K562 (cell line): ENCODE measurements around the gene PI16. TPM values are rescaled to one million over a fixed set of nuclear protein-coding genes. Genes with fewer than 3 reads are reported as not detected.

Experiments used
- AFF1 ChIP-seq, 2 experiments: fragments of 450-650 bp; IDR thresholded peaks; 2 replicates each; pipeline ENCODE4 v1.6.1; 2018; ENCODE audit warnings: mild to moderate bottlenecking in 2 of 2, low read depth in 1 of 2; ENCODE audit not compliant: partially characterized antibody in 2 of 2
- CBFA2T3 ChIP-seq: fragments of 450-650 bp; IDR thresholded peaks from 2 replicates; pipeline ENCODE4 v1.6.1; 2017
- FOXK2 ChIP-seq, 2 experiments: fragments of 450-650 bp; IDR thresholded peaks in 1 of 2; conservative IDR thresholded peaks in 1 of 2; 2 replicates each; pipeline ENCODE4 v1.6.1; 2016; ENCODE audit warnings: low read depth in 2 of 2, mild to moderate bottlenecking in 1 of 2
- HLTF ChIP-seq: fragments of 450-650 bp; IDR thresholded peaks from 2 replicates; pipeline ENCODE4 v1.6.1; 2016
- HSF4 ChIP-seq: fragments of 250-450 bp; sonication (Bioruptor Pico); IDR thresholded peaks from 2 replicates; pipeline ENCODE4 v2.1.2; 2022; ENCODE audit warnings: mild to moderate bottlenecking, moderate library complexity, borderline replicate concordance
- LEF1 ChIP-seq: fragments of 450-650 bp; IDR thresholded peaks from 2 replicates; pipeline ENCODE4 v1.6.1; 2016; ENCODE audit warnings: mild to moderate bottlenecking
- MBD1 ChIP-seq: fragments of 250-450 bp; sonication (Bioruptor Pico); IDR thresholded peaks from 2 replicates; pipeline ENCODE4 v1.8.0; 2022; ENCODE audit warnings: inconsistent platforms
- MYNN ChIP-seq, 2 experiments: sonication (generic); formaldehyde crosslinking in 1 of 2; IDR thresholded peaks; 2 replicates each; pipeline versions ENCODE4 v1.5.0 to v1.6.1; 2016 to 2020; ENCODE audit warnings: antibody characterized with exemption in 1 of 2, missing genetic modification reagents in 1 of 2
- SRSF9 ChIP-seq: fragments of 200-400 bp; formaldehyde crosslinking; IDR thresholded peaks from 2 replicates; pipeline ENCODE4 v1.6.1; 2017; ENCODE audit warnings: low read depth, low read length, borderline replicate concordance
- ZBTB7A ChIP-seq: IDR thresholded peaks from 2 replicates; pipeline ENCODE4 v1.6.1; 2011; ENCODE audit warnings: low read depth, mild to moderate bottlenecking, low read length, moderate library complexity, borderline replicate concordance; ENCODE audit not compliant: control insufficient read depth
- ZKSCAN1 ChIP-seq: fragments of 150-350 bp; IDR thresholded peaks from 2 replicates; pipeline ENCODE4 v1.6.1; 2016; ENCODE audit warnings: low read depth, low read length
- ZNF133 ChIP-seq: fragments of 250-450 bp; sonication (Bioruptor Pico); IDR thresholded peaks from 2 replicates; pipeline ENCODE4 v1.4.0; 2020; ENCODE audit warnings: mild to moderate bottlenecking
- ZNF785 ChIP-seq: fragments of 250-450 bp; sonication (Bioruptor Pico); IDR thresholded peaks from 2 replicates; pipeline ENCODE4 v1.4.0; 2020; ENCODE audit warnings: mild to moderate bottlenecking
- polyA plus RNA-seq, 8 experiments: library from polyadenylated mRNA; depleted of rRNA in 4 of 8; stranded (reverse) in 5 of 8; unstranded in 3 of 8; fragments of >200 nt; fragmentation: Nextera tagmentation in 2 of 8; fragmentation: Illumina TruSeq in 1 of 8; extraction: Ambion mirVana in 2 of 8; extraction: Trizol in 1 of 8; gene quantifications; 2 replicates each; pipeline versions ENCODE4 v1.2.1 to v1.2.3, GENCODE V29; 2011 to 2014; ENCODE audit warnings: inconsistent platforms in 1 of 8, missing spikeins in 1 of 8
- total RNA-seq, 7 experiments: library from RNA; depleted of rRNA in 6 of 7; stranded (reverse); fragments of >200 nt in 6 of 7; fragmentation: Illumina TruSeq in 2 of 7; extraction: Trizol in 2 of 7; gene quantifications; 2 replicates each; pipeline versions ENCODE4 v1.2.1 to v1.2.3, GENCODE V29; 2011 to 2021; ENCODE audit warnings: low replicate concordance in 1 of 7
- TF ChIP-seq, protein P1 (sequence below), 2 experiments: fragments of 450-650 bp in 1 of 2; sonication (generic) in 1 of 2; formaldehyde crosslinking in 1 of 2; IDR thresholded peaks in 1 of 2; conservative IDR thresholded peaks in 1 of 2; 2 replicates each; pipeline versions ENCODE4 v1.6.1 to v1.8.1; 2016 to 2023; ENCODE audit warnings: mild to moderate bottlenecking in 2 of 2, moderate library complexity in 2 of 2, inconsistent platforms in 1 of 2, missing genetic modification reagents in 1 of 2
- TF ChIP-seq, protein P2 (sequence below): fragments of 450-650 bp; formaldehyde crosslinking; IDR thresholded peaks from 2 replicates; pipeline ENCODE4 v1.4.0; 2020; ENCODE audit warnings: mild to moderate bottlenecking, moderate library complexity
- TF ChIP-seq, protein P3 (sequence below): fragments of 250-450 bp; sonication (Bioruptor Pico); IDR thresholded peaks from 2 replicates; pipeline ENCODE4 v1.8.0; 2022; ENCODE audit warnings: moderate library complexity, mild to moderate bottlenecking, inconsistent platforms

The PI16 gene
- total and polyA plus RNA-seq, 9 of the 15 experiments (the other 6 are each of a cell fraction or from before 2014, with no cell fraction given), result 0.06 to 0.18 TPM; not detected in 7

GRCh38 chr6:36984581-36985416 lies 30.3 kb downstream of the PI16 start (continued):
- TF ChIP-seq, protein P1, sequence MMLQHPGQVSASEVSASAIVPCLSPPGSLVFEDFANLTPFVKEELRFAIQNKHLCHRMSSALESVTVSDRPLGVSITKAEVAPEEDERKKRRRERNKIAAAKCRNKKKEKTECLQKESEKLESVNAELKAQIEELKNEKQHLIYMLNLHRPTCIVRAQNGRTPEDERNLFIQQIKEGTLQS (IDR thresholded peaks at IDR 0.05), result peak; percentile 71
- TF ChIP-seq, protein P1 (CRISPR knock-in tag; conservative IDR thresholded peaks at IDR 0.05), result no peak
- TF ChIP-seq AFF1 (IDR thresholded peaks at IDR 0.05; ENCODE audit: low read depth in 1 of 2, partially characterized antibody in 2 of 2) (no peak), HLTF (0 out of 2 replicates have a peak, but pooled peaks have one; percentile 18), ZBTB7A (peak; percentile 52; the same call in 1 of the 2 replicates), LEF1 (peak; percentile 74), CBFA2T3 (peak; percentile 15; the same call in 1 of the 2 replicates), ZNF785 (CRISPR knock-in tag) (no peak), SRSF9 (no peak), ZKSCAN1 (no peak), HSF4 (no peak), MYNN (IDR thresholded peaks at IDR 0.05) (no peak), MYNN (CRISPR knock-in tag; IDR thresholded peaks at IDR 0.05) (no peak), MBD1 (no peak), FOXK2 (conservative IDR thresholded peaks at IDR 0.05 in 1 of 2, IDR thresholded peaks at IDR 0.05 in 1 of 2; ENCODE audit: low read depth in 2 of 2) (0 out of 4 replicates have a peak, but pooled peaks of 1 of the 2 experiments have one; percentile 19), ZNF133 (CRISPR knock-in tag) (no peak)
- TF ChIP-seq, protein P2, sequence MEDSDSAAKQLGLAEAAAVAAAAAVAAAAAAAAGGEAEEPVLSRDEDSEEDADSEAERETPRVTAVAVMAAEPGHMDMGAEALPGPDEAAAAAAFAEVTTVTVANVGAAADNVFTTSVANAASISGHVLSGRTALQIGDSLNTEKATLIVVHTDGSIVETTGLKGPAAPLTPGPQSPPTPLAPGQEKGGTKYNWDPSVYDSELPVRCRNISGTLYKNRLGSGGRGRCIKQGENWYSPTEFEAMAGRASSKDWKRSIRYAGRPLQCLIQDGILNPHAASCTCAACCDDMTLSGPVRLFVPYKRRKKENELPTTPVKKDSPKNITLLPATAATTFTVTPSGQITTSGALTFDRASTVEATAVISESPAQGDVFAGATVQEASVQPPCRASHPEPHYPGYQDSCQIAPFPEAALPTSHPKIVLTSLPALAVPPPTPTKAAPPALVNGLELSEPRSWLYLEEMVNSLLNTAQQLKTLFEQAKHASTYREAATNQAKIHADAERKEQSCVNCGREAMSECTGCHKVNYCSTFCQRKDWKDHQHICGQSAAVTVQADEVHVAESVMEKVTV (CRISPR knock-in tag), result no peak
- TF ChIP-seq, protein P3, sequence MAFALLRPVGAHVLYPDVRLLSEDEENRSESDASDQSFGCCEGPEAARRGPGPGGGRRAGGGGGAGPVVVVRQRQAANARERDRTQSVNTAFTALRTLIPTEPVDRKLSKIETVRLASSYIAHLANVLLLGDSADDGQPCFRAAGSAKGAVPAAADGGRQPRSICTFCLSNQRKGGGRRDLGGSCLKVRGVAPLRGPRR (CRISPR knock-in tag), result no peak
